GM04503 (cell line): ENCODE results near the gene CCDC120.

Source experiments
- DNase-seq: peaks from one replicate; pipeline ENCODE4 v3.0.0-alpha.2; 2012; ENCODE audit warnings: low read depth

CCDC120 gene

DNA sequence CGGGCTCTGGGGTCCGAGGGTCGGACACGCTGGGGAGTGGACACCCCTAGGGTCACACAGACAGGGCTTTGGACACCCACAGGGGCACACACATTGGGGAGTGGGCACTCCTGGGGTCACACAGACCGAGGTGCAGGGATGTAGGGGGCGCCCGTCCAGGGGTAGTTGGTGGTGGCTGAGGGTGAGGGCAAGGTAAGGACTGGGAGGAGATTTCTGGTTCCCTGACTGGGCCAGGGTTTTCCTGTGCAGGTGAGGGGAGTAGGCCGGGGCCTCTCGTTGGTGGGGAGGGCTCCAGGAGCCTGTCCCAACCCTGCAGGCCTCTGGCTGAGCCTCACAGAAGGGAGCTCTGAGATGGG, 42.8 kb downstream of the CCDC120 start:
- no peak for DNase-seq

DNA sequence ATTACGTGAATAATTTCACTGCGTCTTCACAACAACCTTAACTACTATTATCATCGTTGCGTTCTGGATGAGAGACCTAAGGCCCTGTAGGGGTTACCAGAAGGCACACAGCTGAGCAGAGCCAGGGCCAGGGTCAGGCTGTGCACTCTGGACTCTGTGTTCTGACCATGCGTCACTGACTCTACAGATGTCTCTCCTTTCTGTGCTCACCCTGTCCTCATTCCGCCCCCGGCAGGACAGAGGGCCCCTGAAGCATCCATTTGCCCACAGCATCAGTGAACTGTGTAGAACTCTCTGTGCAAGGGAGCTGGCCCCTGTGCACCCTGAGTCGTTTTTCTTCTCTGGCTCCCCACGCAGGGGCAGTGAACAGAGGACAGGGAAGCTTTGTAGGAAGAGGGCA, 43.4 kb downstream of the CCDC120 start:
- no peak for DNase-seq

DNA sequence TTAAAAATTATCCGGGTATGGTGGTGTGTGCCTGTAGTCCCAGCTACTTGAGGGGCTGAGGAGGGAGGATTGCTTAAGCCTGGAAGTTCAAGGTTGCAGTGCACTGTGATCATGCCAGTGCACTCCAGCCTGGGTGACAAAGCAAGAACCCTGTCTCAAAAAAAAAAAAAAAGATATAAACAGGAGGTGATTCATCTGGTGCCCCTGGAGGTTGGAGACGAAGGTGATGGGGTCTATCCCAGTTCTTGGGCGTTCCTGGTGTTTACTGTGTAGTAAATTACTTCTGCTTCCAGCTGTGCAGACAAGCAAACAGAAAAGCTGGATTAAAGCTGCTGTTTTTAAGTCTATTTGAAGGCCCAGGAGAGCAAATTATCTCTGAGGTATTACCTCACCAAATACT, 44.8 kb downstream of the CCDC120 start:
- no peak for DNase-seq

DNA sequence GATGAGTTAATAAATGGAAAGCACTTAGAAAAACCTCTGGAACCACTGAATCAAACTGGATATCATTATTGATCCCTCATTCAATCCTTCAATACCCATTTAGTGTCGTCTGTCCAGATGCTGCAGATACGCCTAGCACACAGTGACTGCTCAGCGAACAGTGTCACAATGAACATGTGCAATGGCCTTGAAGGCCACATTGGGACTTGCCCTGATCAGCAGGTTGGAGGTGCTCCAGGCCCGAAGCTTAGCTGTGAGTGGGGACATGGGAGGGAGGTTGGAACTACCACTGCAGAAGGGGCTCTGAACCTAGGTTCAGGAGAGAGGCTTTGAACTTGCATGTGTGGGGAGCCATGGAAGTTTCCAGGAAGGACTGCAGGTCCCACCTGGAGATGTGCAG, 47.5 kb downstream of the CCDC120 start:
- no peak for DNase-seq

DNA sequence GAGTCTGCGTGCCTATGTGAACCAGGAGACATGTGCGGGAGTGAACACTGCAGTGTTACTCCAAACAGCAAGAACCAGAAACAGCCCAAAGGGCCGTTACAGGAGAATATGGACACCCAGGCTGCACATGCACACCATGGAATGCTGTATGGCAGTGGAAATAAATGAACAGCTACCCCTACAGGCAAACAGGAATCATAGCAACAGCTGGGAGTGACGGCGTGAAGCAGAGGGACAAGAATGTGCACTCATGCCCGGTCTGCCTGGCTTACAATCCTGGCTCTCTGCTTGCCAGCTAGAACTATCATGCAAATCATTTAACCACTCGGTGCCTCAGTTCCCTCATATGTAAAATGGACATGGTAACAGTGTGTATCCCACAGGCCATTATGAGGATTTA, 48.1 kb downstream of the CCDC120 start:
- DNase-seq = peak; percentile 5

DNA sequence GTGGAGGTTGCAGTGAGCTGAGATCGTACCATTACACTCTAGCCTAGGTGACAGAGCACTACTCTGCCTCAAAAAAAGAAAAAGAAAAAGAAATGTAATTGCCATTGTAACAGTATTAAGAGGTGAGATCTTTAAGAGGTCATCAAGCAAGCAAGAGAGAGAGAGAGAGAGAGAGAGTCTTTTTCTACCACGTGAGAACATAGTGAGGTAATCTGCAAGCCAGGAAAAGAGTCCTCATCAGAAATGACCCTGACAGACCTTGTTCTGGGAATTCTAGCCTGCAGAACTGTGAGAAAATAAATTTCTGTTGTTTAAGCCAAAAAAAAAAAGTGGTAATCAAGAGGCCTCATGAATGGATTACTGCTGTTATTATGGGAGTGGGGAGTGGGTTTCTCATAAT, 49.8 kb downstream of the CCDC120 start:
- no peak for DNase-seq

DNA sequence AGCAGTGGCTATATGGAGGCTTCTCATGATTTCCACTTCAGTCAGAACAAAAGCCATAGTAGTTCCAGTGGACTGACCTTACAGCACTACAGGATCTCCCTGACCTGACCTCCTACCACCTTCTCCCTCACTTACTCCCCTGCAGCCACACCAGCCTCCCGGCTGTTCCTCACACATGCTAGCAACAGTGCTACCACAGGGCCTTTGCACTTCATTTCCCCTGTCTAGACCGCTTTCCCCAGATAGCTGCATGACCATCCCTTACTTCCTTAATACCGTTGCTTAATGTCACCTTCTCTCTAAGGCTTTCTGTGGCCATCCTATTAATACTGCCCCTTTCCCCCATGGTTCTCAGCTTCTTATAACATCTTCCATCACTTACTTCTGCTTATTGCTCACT, 51.6 kb downstream of the CCDC120 start:
- DNase-seq = no peak

DNA sequence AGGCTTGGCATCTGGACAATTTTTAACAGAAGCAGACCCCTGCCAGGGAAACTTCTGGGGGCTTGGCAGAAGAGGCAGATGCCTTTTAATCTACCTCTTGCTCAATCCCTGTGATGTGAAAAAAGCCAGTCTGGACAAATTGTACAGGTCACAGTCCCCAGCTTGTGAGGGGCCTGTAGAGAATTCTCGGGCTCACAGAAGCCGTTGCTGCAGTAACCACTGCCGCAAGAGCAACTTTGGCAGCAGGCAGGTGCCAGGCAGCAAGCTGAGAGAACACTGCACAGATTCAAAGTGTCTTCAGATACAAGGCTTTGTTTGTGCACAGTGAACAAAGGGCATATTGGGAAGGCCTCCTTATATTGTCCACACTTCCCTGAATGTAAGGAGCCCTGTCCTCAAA, 53.0 kb downstream of the CCDC120 start:
- no peak for DNase-seq

DNA sequence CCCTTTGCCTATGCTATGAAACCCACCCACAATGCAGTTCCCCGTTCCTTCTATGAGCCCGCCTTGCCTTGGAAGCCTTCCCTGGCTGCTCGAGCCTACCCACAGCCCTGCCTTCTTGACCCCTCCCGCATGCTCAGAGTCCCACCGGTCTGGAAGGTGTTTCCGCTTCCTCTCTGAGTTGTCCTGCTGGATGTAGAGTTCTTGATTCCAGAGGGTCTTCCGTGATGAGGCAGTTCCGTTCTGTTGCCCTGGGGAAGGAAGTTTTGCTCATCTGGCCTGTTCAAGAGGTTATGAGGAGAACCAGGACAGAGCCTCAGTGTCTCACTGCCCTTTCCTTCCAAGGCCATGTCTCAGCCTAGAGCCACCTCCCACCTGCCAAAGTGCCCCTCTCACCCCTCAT, 57.3 kb downstream of the CCDC120 start:
- no peak for DNase-seq

DNA sequence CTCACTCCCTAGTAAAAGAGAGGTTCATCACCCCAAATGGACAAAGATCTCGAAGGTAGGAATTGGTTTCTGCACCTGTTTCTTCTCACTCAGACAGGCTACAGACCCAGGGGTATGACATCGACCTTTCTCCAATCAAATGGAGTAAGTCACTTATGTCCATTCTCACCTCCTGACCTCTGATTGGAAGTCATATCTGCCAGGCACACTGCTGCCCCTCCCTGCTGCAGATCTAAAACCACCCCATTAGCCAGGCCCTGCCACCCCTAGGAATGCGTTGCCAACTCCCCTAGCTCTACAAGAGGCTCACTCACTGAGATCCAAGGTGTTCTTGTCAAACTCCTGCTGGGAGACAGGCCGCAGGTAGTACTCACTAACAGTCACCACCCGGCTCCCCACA, 57.9 kb downstream of the CCDC120 start:
- DNase-seq = no peak

DNA sequence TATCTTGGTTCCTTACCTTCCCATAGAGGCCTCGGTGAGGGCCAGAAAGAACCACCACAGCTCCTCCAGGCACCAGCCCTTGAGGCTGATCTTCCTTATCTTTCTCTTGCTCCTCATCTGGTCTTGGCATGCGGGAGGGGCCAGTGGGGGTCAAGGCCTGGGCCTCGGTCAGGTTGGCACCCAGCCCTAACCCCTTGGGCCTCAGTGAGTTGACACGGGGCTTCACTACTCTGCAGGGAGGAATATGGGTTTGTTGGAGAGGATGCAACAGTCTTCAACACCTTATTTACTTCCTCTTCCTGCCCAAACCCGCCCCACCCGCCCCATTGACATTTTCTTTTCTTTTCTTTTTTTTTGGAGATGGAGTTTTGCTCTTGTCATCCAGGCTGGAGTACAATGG, 58.8 kb downstream of the CCDC120 start:
- DNase-seq = no peak
